ENCODE measurements around the gene TRAF1.

The TRAF1 gene

DNA sequence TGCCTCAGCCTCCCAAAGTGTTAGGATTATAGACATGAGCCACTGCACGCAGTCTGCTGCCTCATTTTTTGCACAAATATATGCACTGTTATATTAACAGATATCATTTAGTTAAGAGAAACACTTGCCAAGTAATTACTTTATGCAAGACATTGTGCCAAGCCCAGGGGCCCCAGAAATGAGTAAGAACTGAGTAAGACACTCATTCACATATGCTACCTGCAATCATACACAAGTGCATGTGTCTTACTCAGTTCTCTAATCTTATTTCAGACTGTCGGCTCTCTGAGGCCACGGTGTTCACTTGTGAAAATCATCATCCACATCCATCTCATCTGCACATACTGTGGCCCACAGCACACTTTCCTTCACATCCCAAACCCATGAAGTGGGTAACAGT is 16.0 kb downstream of the TRAF1 start:
- Histone ChIP-seq H3K36me3 (replicated peaks; ENCODE audit: low read depth, low read length) (peaks cover 75% of the 10 kb centered on the region), H4K20me1 (ENCODE audit: insufficient read depth, low read length) (peaks cover 3% of the 10 kb centered on the region; the same call in 1 of the 2 replicates), H3K4me1 (ENCODE audit: low read length) (peaks cover 7% of the 10 kb centered on the region; the same call in 1 of the 2 replicates), H3K27ac (ENCODE audit: low read length) (no peak overlapping the region), H3K9ac (ENCODE audit: low read length) (no peak overlapping the region), H3K27me3 (ENCODE audit: low read depth, low read length) (no peaks in the 10 kb centered on the region), H2AFZ (ENCODE audit: low read depth, low read length) (no peak overlapping the region), H3K4me3 (ENCODE audit: low read length) (no peak overlapping the region), H3K79me2 (ENCODE audit: low read length) (peaks cover 18% of the 10 kb centered on the region), H3K9me3 (ENCODE audit: insufficient read depth, low read length) (no peaks in the 10 kb centered on the region), H3K4me2 (ENCODE audit: low read length) (no peak overlapping the region)
- TF ChIP-seq, protein P1, sequence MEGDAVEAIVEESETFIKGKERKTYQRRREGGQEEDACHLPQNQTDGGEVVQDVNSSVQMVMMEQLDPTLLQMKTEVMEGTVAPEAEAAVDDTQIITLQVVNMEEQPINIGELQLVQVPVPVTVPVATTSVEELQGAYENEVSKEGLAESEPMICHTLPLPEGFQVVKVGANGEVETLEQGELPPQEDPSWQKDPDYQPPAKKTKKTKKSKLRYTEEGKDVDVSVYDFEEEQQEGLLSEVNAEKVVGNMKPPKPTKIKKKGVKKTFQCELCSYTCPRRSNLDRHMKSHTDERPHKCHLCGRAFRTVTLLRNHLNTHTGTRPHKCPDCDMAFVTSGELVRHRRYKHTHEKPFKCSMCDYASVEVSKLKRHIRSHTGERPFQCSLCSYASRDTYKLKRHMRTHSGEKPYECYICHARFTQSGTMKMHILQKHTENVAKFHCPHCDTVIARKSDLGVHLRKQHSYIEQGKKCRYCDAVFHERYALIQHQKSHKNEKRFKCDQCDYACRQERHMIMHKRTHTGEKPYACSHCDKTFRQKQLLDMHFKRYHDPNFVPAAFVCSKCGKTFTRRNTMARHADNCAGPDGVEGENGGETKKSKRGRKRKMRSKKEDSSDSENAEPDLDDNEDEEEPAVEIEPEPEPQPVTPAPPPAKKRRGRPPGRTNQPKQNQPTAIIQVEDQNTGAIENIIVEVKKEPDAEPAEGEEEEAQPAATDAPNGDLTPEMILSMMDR (IDR thresholded peaks at IDR 0.05; ENCODE audit: low read depth, low read length): no peak
- TF ChIP-seq EZH2phosphoT487 (IDR thresholded peaks at IDR 0.05; ENCODE audit: low read depth): no peak

DNA sequence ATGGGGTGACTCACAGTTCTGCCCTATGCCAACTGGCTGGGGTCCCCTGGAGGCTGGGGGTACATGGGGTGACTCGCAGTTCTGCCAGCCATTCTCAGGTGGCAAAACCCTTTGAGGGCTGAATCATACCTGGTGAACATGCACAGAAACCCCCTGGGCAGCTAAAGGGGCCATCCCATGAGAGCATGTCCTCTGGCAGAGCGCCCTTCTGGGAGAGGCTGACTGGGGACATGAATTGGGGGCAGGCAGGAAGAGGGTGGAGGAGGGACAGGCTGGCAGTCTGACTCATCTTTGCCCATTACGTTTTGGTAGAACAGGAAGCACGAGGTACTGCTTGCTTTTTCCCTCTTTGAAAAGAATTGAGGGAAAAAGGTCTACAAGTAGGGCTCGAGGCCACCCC is 16.7 kb downstream of the TRAF1 start:
- H3K4me1 ChIP-seq (ENCODE audit: low read length): peaks cover 8% of the 10 kb centered on the region
- no peaks in the 10 kb centered on the region for H3K9me3 ChIP-seq (ENCODE audit: insufficient read depth, low read length)
- no peak overlapping the region for H3K4me3 ChIP-seq (ENCODE audit: low read length)
- no peak overlapping the region for H2AFZ ChIP-seq (ENCODE audit: low read depth, low read length)
- H3K36me3 ChIP-seq (replicated peaks; ENCODE audit: low read depth, low read length): peaks cover 75% of the 10 kb centered on the region
- H4K20me1 ChIP-seq (ENCODE audit: insufficient read depth, low read length): peaks cover 3% of the 10 kb centered on the region; the same call in 1 of the 2 replicates
- H3K27me3 ChIP-seq (ENCODE audit: low read depth, low read length): no peaks in the 10 kb centered on the region
- no peak overlapping the region for H3K27ac ChIP-seq (ENCODE audit: low read length)
- no peak overlapping the region for H3K4me2 ChIP-seq (ENCODE audit: low read length)
- TF ChIP-seq, protein P1 (IDR thresholded peaks at IDR 0.05; ENCODE audit: low read depth, low read length): no peak
- no peak for TF ChIP-seq EZH2phosphoT487 (IDR thresholded peaks at IDR 0.05; ENCODE audit: low read depth)
- no peak overlapping the region for H3K9ac ChIP-seq (ENCODE audit: low read length)
- H3K79me2 ChIP-seq (ENCODE audit: low read length): peaks cover 12% of the 10 kb centered on the region

DNA sequence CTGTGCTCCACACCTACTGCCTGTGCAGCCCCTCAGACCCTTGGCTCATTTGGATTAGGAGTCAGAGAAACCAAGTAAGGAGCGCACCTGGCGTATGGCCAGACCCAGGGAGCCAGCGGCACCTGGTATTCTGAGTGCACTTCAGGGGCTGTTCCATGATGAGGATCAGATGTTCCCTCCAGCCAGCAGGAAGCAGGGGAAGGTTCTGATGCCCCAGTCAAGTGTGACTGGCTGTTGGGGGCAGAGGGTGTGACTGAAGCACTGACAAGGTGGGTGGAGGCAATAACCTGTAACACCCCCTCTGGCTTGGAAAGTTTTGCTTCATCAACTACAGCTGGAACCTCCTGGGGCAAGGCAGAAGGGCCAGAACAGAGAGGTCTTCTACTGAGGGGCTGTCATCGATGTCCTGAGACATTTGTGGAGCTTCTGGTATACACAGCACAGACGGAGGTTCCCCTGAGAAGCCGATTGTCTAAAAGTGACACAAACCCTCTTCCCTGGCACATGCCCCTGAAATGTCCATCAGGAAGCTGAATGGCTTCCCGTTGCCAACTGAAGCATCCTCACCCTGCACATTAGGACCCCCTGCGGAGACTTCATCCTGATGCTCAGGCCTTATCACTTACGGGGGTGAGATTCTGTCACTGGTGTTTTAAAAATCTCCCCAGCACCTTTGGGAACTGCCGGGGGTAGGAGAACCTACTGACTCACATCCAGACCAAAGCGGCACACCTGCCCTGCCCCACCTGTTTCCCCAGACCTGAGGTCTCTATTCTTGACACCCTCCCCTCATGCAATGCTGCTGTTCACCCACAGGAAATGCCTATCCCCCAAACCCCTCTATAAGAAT is 21.1 kb downstream of the TRAF1 start:
- no peak overlapping the region for H3K27ac ChIP-seq (ENCODE audit: low read length)
- H3K9me3 ChIP-seq (ENCODE audit: insufficient read depth, low read length): no peaks in the 10 kb centered on the region
- no peaks in the 10 kb centered on the region for H3K27me3 ChIP-seq (ENCODE audit: low read depth, low read length)
- TF ChIP-seq EZH2phosphoT487 (IDR thresholded peaks at IDR 0.05; ENCODE audit: low read depth): no peak
- TF ChIP-seq, protein P1 (IDR thresholded peaks at IDR 0.05; ENCODE audit: low read depth, low read length): no peak
- H2AFZ ChIP-seq (ENCODE audit: low read depth, low read length): no peak overlapping the region
- H3K4me3 ChIP-seq (ENCODE audit: low read length): no peak overlapping the region
- H3K79me2 ChIP-seq (ENCODE audit: low read length): 0 out of 2 replicates have a peak, but pooled peaks cover 3% of the 10 kb centered on the region
- H4K20me1 ChIP-seq (ENCODE audit: insufficient read depth, low read length): 0 out of 2 replicates have a peak, but pooled peaks cover 3% of the 10 kb centered on the region
- no peak overlapping the region for H3K4me2 ChIP-seq (ENCODE audit: low read length)
- peaks cover 71% of the 10 kb centered on the region for H3K36me3 ChIP-seq (replicated peaks; ENCODE audit: low read depth, low read length)
- H3K9ac ChIP-seq (ENCODE audit: low read length): no peak overlapping the region
- H3K4me1 ChIP-seq (ENCODE audit: low read length): peaks cover 34% of the 10 kb centered on the region

DNA sequence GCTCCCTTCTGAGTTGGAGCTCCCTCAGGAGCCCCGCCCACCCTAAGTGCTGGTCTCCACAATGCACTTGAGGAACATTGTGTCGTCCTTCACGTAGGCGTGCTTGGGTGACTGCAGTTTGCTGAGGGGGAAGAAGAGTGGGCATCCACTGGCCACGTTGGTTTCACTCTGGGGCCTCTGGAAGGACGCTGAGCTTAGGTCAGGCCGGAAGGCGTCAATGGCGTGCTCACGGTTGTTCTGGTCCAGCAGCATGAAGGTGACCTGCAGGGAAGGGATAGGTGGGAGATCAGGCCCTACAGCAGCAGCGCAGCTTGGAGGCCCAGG is 21.7 kb downstream of the TRAF1 start:
- Histone ChIP-seq H3K9me3 (ENCODE audit: insufficient read depth, low read length) (no peaks in the 10 kb centered on the region), H3K27ac (ENCODE audit: low read length) (no peak overlapping the region), H3K27me3 (ENCODE audit: low read depth, low read length) (no peaks in the 10 kb centered on the region), H2AFZ (ENCODE audit: low read depth, low read length) (no peak overlapping the region), H3K4me1 (ENCODE audit: low read length) (peaks cover 31% of the 10 kb centered on the region), H3K9ac (ENCODE audit: low read length) (no peak overlapping the region), H3K36me3 (replicated peaks; ENCODE audit: low read depth, low read length) (peaks cover 65% of the 10 kb centered on the region), H4K20me1 (ENCODE audit: insufficient read depth, low read length) (0 out of 2 replicates have a peak, but pooled peaks cover 3% of the 10 kb centered on the region), H3K4me3 (ENCODE audit: low read length) (no peak overlapping the region), H3K79me2 (ENCODE audit: low read length) (0 out of 2 replicates have a peak, but pooled peaks cover 3% of the 10 kb centered on the region), H3K4me2 (ENCODE audit: low read length) (no peak overlapping the region)
- TF ChIP-seq, protein P1 (IDR thresholded peaks at IDR 0.05; ENCODE audit: low read depth, low read length): no peak
- no peak for TF ChIP-seq EZH2phosphoT487 (IDR thresholded peaks at IDR 0.05; ENCODE audit: low read depth)
